ENCODE results near the gene ZNF91.
"Not testable (repeated sequence)": the region's sequence is repeated elsewhere in the genome, so short reads cannot be mapped to it uniquely, and the experiment has no call there.

- TF ChIP-seq CTCF, POLR2A, EP300, POLR2AphosphoS5 (IDR thresholded peaks at IDR 0.05): not testable (repeated sequence)
Measured at GRCh38 chr19:23319571-23319970, 75.7 kb downstream of the ZNF91 start.
